Uterus (tissue), 4 donors: ENCODE data around the gene GNG11. TPM values are rescaled to one million over a fixed set of nuclear protein-coding genes. Genes with fewer than 3 reads are reported as not detected.
"Not testable (repeated sequence)": the region's sequence is repeated elsewhere in the genome, so short reads cannot be mapped to it uniquely, and the experiment has no call there.

Experiments used
- DNase-seq, 2 donors: peaks; one replicate each; pipeline ENCODE4 v3.0.0-alpha.2; 2019 to 2020
- H3K27ac ChIP-seq, 2 donors: fragments of 200-600 bp; sonication (generic); 1 replicate in 1 of 2; 2 replicates in 1 of 2; pipeline ENCODE4 v1.5.1; 2016 to 2018
- H3K27me3 ChIP-seq, 2 donors: fragments of 200-600 bp; sonication (generic); one replicate each; pipeline ENCODE4 v1.5.1; 2018 to 2019; ENCODE audit warnings: control low read depth in 1 of 2
- H3K36me3 ChIP-seq, 2 donors: fragments of 200-600 bp; sonication (generic); one replicate each; pipeline ENCODE4 v1.5.1; 2019; ENCODE audit warnings: control low read depth in 1 of 2
- H3K4me1 ChIP-seq, 2 donors: fragments of 200-600 bp; sonication (generic); one replicate each; pipeline ENCODE4 v1.5.1; 2018 to 2019; ENCODE audit warnings: control low read depth in 1 of 2
- H3K4me3 ChIP-seq, 2 donors: fragments of 200-600 bp; sonication (generic); 1 replicate in 1 of 2; 2 replicates in 1 of 2; pipeline ENCODE4 v1.5.1; 2018 to 2019; ENCODE audit warnings: mild to moderate bottlenecking in 1 of 2
- H3K9me3 ChIP-seq, 2 donors: fragments of 200-600 bp; sonication (generic); one replicate each; pipeline ENCODE4 v1.5.1; 2019; ENCODE audit warnings: control low read depth in 1 of 2
- CTCF ChIP-seq, 4 experiments: fragments of 200-600 bp in 2 of 4; fragments of 450-650 bp in 2 of 4; sonication (generic) in 2 of 4; IDR thresholded peaks; one replicate each; pipeline ENCODE4 v1.5.1; 2016 to 2019; ENCODE audit warnings: antibody characterized with exemption in 4 of 4, mild to moderate bottlenecking in 2 of 4, moderate library complexity in 1 of 4
- POLR2A ChIP-seq, 2 donors: fragments of 450-650 bp; IDR thresholded peaks; one replicate each; pipeline ENCODE4 v1.6.1; 2016; ENCODE audit warnings: antibody characterized with exemption in 2 of 2, mild to moderate bottlenecking in 1 of 2, moderate library complexity in 1 of 2
- intact Hi-C: fragments of 100-400 bp; cut with DNase I; formaldehyde crosslinking; loops from one replicate; pipeline ENCODE4 v1.15.1; 2023; ENCODE audit warnings: low total_unique reads
- total RNA-seq, 4 donors: library from RNA; depleted of rRNA in 3 of 4; stranded (reverse); fragments of >200 nt in 3 of 4; gene quantifications; one replicate each; pipeline versions ENCODE4 v1.1.0 to v1.2.4, GENCODE V29; 2014 to 2023
- donor health status: DM: yes; HTN: yes; CAD: no.

GNG11 gene
- total RNA-seq, 4 donors from 2014 or later: 33.0 to 75.9 (median 49.0) TPM

GRCh38 chr7:93897680-93898079 is 23.9 kb upstream of the GNG11 start:
- no peaks in the 10 kb centered on the region for H3K36me3 ChIP-seq
- no peaks in the 10 kb centered on the region for H3K9me3 ChIP-seq
- no peak overlapping the region for H3K4me3 ChIP-seq
- intact Hi-C loops: loop anchor here (5.0 kb wide), 1 partner anchor 190 kb away; no protein-coding TSS in a partner anchor
- TF ChIP-seq CTCF (IDR thresholded peaks at IDR 0.05) (no peak), POLR2A (IDR thresholded peaks at IDR 0.05) (no peak)
- H3K4me1 ChIP-seq: no peaks in the 10 kb centered on the region
- H3K27ac ChIP-seq: no peak overlapping the region
- no peaks in the 10 kb centered on the region for H3K27me3 ChIP-seq
- DNase-seq: no peak

GRCh38 chr7:93902777-93903423 is 18.6 kb upstream of the GNG11 start:
- Histone ChIP-seq H3K36me3 (no peaks in the 10 kb centered on the region), H3K4me3 (no peak overlapping the region), H3K9me3 (no peaks in the 10 kb centered on the region), H3K27ac (no peak overlapping the region), H3K4me1 (no peaks in the 10 kb centered on the region), H3K27me3 (no peaks in the 10 kb centered on the region)
- TF ChIP-seq CTCF (IDR thresholded peaks at IDR 0.05) (peak; percentile 59 to 78 (median 72)), POLR2A (IDR thresholded peaks at IDR 0.05) (no peak)
- no peak for DNase-seq
- intact Hi-C loops: loop anchor here (10.0 kb wide), 1 partner anchor 102 kb away; the partner anchor contains the start of gene BET1

- peaks cover 0 to 12% of the 10 kb centered on the region in 2 donors for H3K4me1 ChIP-seq
- H3K36me3 ChIP-seq: no peaks in the 10 kb centered on the region
- no peak for DNase-seq
- no peak within 1 kb of the TSS for H3K27ac ChIP-seq
- no peak within 1 kb of the TSS for H3K4me3 ChIP-seq
- no peaks in the 10 kb centered on the region for H3K27me3 ChIP-seq
- no peaks in the 10 kb centered on the region for H3K9me3 ChIP-seq
- TF ChIP-seq POLR2A (IDR thresholded peaks at IDR 0.05) (no peak), CTCF (IDR thresholded peaks at IDR 0.05) (no peak)
- intact Hi-C loops: loop anchor here (10.0 kb wide), 1 partner anchor 99 kb away; the partner anchor contains the start of gene BET1
Observed at GRCh38 chr7:93906267-93906666, 15.3 kb upstream of the GNG11 start, which contains the start of gene GNGT1. Gene GNGT1, plus strand, starts transcription at chr7:93906567. Its CDS starts 180 bp downstream, at chr7:93906747.

GRCh38 chr7:93910076-93910994 is 11.2 kb upstream of the GNG11 start:
- H3K27ac ChIP-seq: peak overlapping the region; percentile 71 to 86
- DNase-seq: peak; percentile 67 to 86
- H3K36me3 ChIP-seq: no peaks in the 10 kb centered on the region
- intact Hi-C loops: no loop called here
- H3K27me3 ChIP-seq: no peaks in the 10 kb centered on the region
- no peaks in the 10 kb centered on the region for H3K9me3 ChIP-seq
- H3K4me3 ChIP-seq: no peak overlapping the region
- no peak for TF ChIP-seq POLR2A (IDR thresholded peaks at IDR 0.05)
- TF ChIP-seq CTCF (IDR thresholded peaks at IDR 0.05): no peak
- peaks cover 0 to 12% of the 10 kb centered on the region in 2 donors for H3K4me1 ChIP-seq

GRCh38 chr7:93911242-93911641 is 10.3 kb upstream of the GNG11 start:
- Histone ChIP-seq H3K4me1 (peaks cover 0 to 12% of the 10 kb centered on the region in 2 donors), H3K27ac (peak overlapping the region; percentile 71 to 86)
- DNase-seq, H3K9me3 ChIP-seq, H3K27me3 ChIP-seq, intact Hi-C loops, H3K36me3 ChIP-seq, H3K4me3 ChIP-seq: not testable (repeated sequence)

GRCh38 chr7:93911661-93912060 is 9.9 kb upstream of the GNG11 start:
- H3K9me3 ChIP-seq, DNase-seq, intact Hi-C loops, H3K36me3 ChIP-seq, H3K4me3 ChIP-seq, H3K27me3 ChIP-seq: not testable (repeated sequence)
- Histone ChIP-seq H3K4me1 (peaks cover 0 to 12% of the 10 kb centered on the region in 2 donors), H3K27ac (peak overlapping the region; percentile 46 to 49)
